IPS-15b (cell line): Measurements from ENCODE around the gene AQP11.
A peak's percentile ranks its signal among the peaks of the same experiment; 100 is the strongest.
"Not testable (repeated sequence)": the region's sequence is repeated elsewhere in the genome, so short reads cannot be mapped to it uniquely, and the experiment has no call there.

Experiments
- H3K27me3 ChIP-seq: one replicate; pipeline ENCODE4 v1.6.1; 2013; ENCODE audit warnings: low read length; ENCODE audit not compliant: control insufficient read depth, insufficient read depth
- H3K36me3 ChIP-seq: one replicate; pipeline ENCODE4 v1.6.1; 2013; ENCODE audit warnings: low read length; ENCODE audit not compliant: control insufficient read depth, insufficient read depth
- H3K4me1 ChIP-seq: one replicate; pipeline ENCODE4 v1.6.1; 2013; ENCODE audit warnings: mild to moderate bottlenecking, low read length; ENCODE audit not compliant: control insufficient read depth, insufficient read depth
- H3K4me3 ChIP-seq: one replicate; pipeline ENCODE4 v1.5.1; 2013; ENCODE audit warnings: low read depth, low read length
- H3K9ac ChIP-seq: one replicate; pipeline ENCODE4 v1.6.1; 2013; ENCODE audit warnings: low read depth, mild to moderate bottlenecking, low read length
- H3K9me3 ChIP-seq: one replicate; pipeline ENCODE4 v1.6.1; 2013; ENCODE audit warnings: mild to moderate bottlenecking, low read length; ENCODE audit not compliant: control insufficient read depth, insufficient read depth

The AQP11 gene

GRCh38 chr11:77598195-77598594 lies 8.4 kb downstream of the AQP11 start:
- no peaks in the 10 kb centered on the region for H3K9me3 ChIP-seq
- no peak overlapping the region for H3K9ac ChIP-seq
- no peak overlapping the region for H3K4me3 ChIP-seq
- H3K36me3 ChIP-seq, result no peaks in the 10 kb centered on the region
- no peaks in the 10 kb centered on the region for H3K4me1 ChIP-seq
- H3K27me3 ChIP-seq, result no peaks in the 10 kb centered on the region

GRCh38 chr11:77602381-77603088 lies 12.8 kb downstream of the AQP11 start:
- Histone ChIP-seq H3K36me3 (no peaks in the 10 kb centered on the region), H3K27me3 (no peaks in the 10 kb centered on the region), H3K9ac (no peak overlapping the region), H3K9me3 (no peaks in the 10 kb centered on the region), H3K4me1 (no peaks in the 10 kb centered on the region), H3K4me3 (no peak overlapping the region)

GRCh38 chr11:77604281-77604680 lies 14.5 kb downstream of the AQP11 start:
- Histone ChIP-seq H3K27me3 (no peaks in the 10 kb centered on the region), H3K4me1 (no peaks in the 10 kb centered on the region), H3K4me3 (no peak overlapping the region), H3K9me3 (no peaks in the 10 kb centered on the region), H3K36me3 (no peaks in the 10 kb centered on the region), H3K9ac (no peak overlapping the region)

GRCh38 chr11:77609234-77609633 lies 19.5 kb downstream of the AQP11 start:
- Histone ChIP-seq H3K9me3 (no peaks in the 10 kb centered on the region), H3K36me3 (peaks cover 3% of the 10 kb centered on the region)

GRCh38 chr11:77611921-77612320 lies 22.2 kb downstream of the AQP11 start:
- no peaks in the 10 kb centered on the region for H3K9me3 ChIP-seq
- no peaks in the 10 kb centered on the region for H3K27me3 ChIP-seq
- H3K36me3 ChIP-seq, result peaks cover 8% of the 10 kb centered on the region
- H3K4me3 ChIP-seq, result no peak overlapping the region
- no peak overlapping the region for H3K9ac ChIP-seq
- H3K4me1 ChIP-seq, result no peaks in the 10 kb centered on the region

More at GRCh38 chr11:77609234-77609633, 19.5 kb downstream of the AQP11 start:
- H3K4me3 ChIP-seq, result no peak overlapping the region
- no peak overlapping the region for H3K9ac ChIP-seq
- no peaks in the 10 kb centered on the region for H3K4me1 ChIP-seq
- no peaks in the 10 kb centered on the region for H3K27me3 ChIP-seq

GRCh38 chr11:77617892-77618291 lies 28.1 kb downstream of the AQP11 start:
- Histone ChIP-seq H3K27me3 (no peaks in the 10 kb centered on the region), H3K9me3 (no peaks in the 10 kb centered on the region), H3K9ac (no peak overlapping the region), H3K4me3 (no peak overlapping the region), H3K4me1 (no peaks in the 10 kb centered on the region), H3K36me3 (peaks cover 24% of the 10 kb centered on the region)

GRCh38 chr11:77619576-77620198 lies 29.9 kb downstream of the AQP11 start:
- no peak overlapping the region for H3K4me3 ChIP-seq
- no peaks in the 10 kb centered on the region for H3K27me3 ChIP-seq
- H3K4me1 ChIP-seq, result no peaks in the 10 kb centered on the region
- no peaks in the 10 kb centered on the region for H3K9me3 ChIP-seq
- H3K9ac ChIP-seq, result no peak overlapping the region
- peaks cover 29% of the 10 kb centered on the region for H3K36me3 ChIP-seq

GRCh38 chr11:77630157-77630710 lies 40.5 kb downstream of the AQP11 start:
- H3K36me3 ChIP-seq, result peaks cover 7% of the 10 kb centered on the region
- no peak overlapping the region for H3K9ac ChIP-seq

GRCh38 chr11:77633926-77634325 lies 44.2 kb downstream of the AQP11 start:
- H3K27me3 ChIP-seq, H3K36me3 ChIP-seq, H3K9ac ChIP-seq, H3K4me1 ChIP-seq, H3K4me3 ChIP-seq, H3K9me3 ChIP-seq: not testable (repeated sequence)

More at GRCh38 chr11:77630157-77630710, 40.5 kb downstream of the AQP11 start:
- Histone ChIP-seq H3K4me3 (no peak overlapping the region), H3K4me1 (no peaks in the 10 kb centered on the region), H3K27me3 (no peaks in the 10 kb centered on the region), H3K9me3 (no peaks in the 10 kb centered on the region)

GRCh38 chr11:77636731-77637344 lies 47.1 kb downstream of the AQP11 start:
- H3K4me1 ChIP-seq, result no peaks in the 10 kb centered on the region
- H3K27me3 ChIP-seq, result no peaks in the 10 kb centered on the region
- H3K4me3 ChIP-seq, result peak overlapping the region; percentile 95
- no peaks in the 10 kb centered on the region for H3K9me3 ChIP-seq
- H3K9ac ChIP-seq, result peak overlapping the region; percentile 92
- peaks cover 7% of the 10 kb centered on the region for H3K36me3 ChIP-seq

- H3K36me3 ChIP-seq, result peaks cover 7% of the 10 kb centered on the region
- H3K4me1 ChIP-seq, result no peaks in the 10 kb centered on the region
Observed at GRCh38 chr11:77637345-77638165, 47.8 kb downstream of the AQP11 start, which contains the start of gene CLNS1A. TSS of gene CLNS1A (minus strand) at chr11:77637794. CDS start at chr11:77637714, 80 bp downstream.

More at GRCh38 chr11:77637345-77638165, 47.8 kb downstream of the AQP11 start, which contains the start of gene CLNS1A:
- no peaks in the 10 kb centered on the region for H3K27me3 ChIP-seq
- H3K9me3 ChIP-seq, result no peaks in the 10 kb centered on the region
- peak within 1 kb of the TSS; percentile 92 for H3K9ac ChIP-seq
- H3K4me3 ChIP-seq, result peak within 1 kb of the TSS; percentile 95
